Amygdala (tissue), 56 donors: ENCODE results near the gene APLF.

ENCODE experiments used
- DNase-seq, 56 donors: peaks; one replicate each; lab custom pipeline; 2025; lab: John Stamatoyannopoulos, UW

The APLF gene

GRCh38 chr2:68627615-68628014 lies 160.2 kb downstream of the APLF start:
- no peak for DNase-seq
